HPDE6-E6E7 (cell line): ENCODE data around the gene NRTN.

ENCODE experiments used
- DNase-seq: peaks from one replicate; pipeline ENCODE4 v3.0.0; 2011; ENCODE audit warnings: missing footprints; ENCODE audit errors: extremely low spot score

Gene NRTN

DNA sequence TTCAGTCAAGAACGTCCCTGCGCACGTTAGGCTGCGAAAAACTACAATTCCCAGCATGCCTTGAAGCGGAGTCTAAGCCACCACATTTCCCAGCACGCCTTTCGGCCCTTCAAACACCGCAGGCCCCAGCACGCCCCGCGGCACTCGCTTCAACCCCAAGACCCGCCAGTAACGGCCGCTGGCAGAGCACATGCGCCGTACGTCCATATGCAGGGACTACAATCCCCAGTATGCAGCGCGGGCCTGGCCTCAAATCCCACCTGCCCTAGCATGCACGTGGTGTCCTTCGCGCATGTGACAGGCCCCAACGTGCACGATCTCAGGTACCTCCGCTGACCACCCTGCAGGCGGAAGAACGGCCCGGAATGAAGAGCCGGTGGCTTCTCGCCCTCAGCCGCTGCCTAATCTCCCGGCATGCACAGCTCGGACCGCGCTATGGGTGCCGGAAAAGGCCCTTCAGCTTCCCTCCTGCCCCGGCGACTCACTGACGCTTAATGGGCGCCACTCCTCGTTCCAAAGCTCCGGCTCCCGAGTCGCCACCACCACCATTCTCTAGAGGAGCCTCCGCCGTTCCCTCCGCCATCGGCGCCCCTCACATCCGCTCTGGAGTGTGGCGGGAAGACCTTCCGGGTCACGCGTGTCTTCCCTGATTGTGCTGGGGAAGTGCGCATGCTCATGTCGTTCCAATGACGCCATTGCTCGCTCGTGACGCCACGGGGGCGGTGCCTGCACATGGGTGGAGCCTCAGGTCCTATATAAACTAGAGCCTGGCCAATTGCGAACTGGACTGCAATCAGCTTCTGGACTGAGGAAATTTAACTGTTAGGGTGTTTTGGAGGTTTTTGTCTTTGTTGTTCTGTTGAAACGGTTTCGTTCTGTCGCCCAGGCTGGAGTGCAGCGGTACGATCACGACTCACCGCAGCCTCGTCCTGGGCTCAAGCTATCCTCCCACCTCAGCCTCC lies 14.0 kb upstream of the NRTN start, which contains the start of gene DUS3L:
TSS of gene DUS3L (minus strand) at position 605 of the 962 bp plus-strand sequence. CDS start at position 583, 22 bp downstream.
- DNase-seq, result peak; percentile 99

DNA sequence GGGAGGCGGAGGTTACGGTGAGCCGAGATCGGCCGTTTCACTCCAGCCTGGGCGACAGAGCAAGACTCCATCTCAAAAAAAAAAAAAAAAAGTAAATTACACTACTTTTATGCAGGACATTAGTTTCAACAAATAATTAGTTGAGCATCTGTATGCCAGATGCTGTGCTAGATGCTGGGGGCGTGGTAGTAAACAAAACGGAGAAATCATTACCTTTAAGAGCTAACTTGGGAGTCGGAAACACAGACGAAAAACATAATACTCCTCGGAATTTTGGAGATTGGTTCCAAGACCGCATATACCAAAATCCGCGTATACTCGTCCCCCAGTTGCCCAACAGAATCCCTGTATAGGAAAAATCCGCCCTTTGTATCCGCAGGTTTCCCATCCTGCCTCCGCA lies 12.6 kb upstream of the NRTN start:
- DNase-seq, result no peak

DNA sequence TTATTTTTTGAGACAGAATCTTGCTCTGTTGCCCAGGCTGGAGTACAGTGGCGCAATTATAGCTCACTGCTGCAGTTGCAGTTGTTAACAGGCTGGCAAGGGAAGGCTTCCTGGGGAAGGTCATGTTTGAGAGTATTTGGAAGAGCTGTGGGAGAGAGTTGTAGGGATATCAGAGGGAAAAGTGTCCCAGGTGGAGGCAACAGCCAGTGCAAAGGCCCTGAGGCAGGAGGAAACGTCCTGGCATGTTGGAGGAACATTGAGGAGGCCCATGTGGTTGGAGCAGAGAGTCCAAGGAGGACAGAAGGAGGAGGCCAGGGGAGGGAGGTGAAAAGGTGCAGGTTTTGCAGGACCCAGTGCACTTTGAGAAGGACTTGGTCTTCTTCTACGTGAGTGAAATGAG lies 11.7 kb upstream of the NRTN start:
- no peak for DNase-seq

DNA sequence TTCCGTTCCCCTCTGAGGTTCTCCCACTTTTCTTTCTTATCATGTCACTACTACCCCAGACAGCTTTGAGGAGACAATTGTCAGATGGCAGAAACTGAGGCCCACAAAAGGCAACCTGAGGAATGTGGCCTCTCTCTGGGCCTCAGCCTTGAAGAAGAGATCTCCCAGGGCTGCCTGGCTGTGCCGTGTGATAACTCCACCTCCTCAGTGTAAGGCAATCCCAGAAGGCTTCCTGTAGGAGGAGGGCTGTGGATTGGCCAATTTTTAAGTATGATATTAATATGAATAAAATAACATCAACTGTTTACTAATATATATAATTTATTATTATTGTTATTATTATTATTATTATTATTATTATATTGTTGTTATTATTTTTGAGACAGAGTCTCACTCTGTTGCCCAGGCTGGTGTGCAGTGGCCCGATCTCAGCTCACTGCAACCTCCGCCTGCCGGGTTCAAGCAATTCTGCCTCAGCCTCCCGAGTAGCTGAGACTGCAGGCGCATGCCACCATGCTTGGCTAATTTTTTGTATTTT lies 9.4 kb upstream of the NRTN start:
- no peak for DNase-seq

DNA sequence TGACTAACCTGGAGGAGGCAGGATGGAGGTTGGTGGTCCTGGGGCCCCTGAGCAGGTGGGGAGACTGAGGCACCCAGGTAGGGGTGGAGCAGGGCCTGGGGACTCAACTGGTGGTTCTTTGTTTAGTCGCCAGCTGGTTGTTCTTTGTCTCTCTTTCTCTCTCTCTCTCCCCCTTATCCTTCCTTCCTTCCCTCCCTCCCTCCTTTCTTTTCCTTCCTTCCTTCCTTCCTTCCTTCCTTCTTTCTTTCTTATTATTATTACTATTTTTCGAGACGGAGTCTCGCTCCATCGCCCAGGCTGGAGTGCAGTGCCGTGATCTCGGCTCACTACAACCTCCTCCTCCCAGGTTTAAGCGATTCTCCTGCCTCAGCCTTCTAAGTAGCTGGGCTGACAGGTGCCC lies 6.6 kb upstream of the NRTN start:
- no peak for DNase-seq

DNA sequence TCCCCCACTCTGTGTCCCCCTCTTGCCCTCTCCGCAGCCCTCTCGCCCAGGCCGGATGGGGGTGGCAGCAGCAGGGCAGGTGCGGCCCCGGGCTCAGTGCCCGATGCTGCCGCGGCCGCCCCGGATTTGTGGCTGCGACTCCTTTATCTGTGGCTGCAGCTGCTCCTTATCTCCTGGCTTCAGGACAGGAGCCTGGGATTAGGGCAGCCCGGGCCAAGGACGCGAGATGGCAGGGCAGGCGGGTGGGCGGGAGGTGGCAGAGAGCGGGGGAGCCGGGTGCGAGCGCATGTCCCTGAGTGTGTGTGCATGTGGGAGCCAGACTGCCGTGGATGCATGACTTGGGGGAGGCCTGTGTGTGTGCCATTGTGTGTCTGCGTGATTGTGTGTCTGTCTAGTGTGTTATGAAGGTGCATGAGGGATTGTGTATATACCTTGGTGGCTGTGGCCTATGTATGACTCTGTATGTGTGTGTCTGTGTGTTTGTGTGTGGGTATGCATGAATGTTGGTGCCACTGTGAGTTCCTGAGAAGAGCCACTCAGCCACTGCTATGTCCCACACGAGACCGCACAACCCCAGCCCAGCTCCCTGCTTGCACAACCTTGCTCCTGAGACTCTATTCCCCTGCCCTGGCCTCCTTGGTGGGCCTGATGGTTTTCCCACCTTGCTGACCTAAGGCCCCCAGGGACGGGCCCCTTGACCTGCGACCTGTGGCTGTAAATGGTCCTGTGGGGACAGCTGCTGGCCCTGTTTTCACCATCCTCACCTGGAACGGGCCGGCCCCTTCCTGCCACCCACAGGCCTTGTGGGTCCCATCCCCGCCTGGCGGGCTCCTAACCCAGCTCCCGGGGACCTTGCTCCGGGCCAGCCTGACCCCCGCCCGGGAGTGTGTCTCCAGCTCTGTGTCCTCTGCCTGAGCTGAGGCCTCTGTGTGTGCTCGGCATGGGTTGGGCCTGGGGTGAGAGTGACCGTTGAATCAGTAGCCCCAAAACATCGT lies 5.3 kb upstream of the NRTN start:
- no peak for DNase-seq

DNA sequence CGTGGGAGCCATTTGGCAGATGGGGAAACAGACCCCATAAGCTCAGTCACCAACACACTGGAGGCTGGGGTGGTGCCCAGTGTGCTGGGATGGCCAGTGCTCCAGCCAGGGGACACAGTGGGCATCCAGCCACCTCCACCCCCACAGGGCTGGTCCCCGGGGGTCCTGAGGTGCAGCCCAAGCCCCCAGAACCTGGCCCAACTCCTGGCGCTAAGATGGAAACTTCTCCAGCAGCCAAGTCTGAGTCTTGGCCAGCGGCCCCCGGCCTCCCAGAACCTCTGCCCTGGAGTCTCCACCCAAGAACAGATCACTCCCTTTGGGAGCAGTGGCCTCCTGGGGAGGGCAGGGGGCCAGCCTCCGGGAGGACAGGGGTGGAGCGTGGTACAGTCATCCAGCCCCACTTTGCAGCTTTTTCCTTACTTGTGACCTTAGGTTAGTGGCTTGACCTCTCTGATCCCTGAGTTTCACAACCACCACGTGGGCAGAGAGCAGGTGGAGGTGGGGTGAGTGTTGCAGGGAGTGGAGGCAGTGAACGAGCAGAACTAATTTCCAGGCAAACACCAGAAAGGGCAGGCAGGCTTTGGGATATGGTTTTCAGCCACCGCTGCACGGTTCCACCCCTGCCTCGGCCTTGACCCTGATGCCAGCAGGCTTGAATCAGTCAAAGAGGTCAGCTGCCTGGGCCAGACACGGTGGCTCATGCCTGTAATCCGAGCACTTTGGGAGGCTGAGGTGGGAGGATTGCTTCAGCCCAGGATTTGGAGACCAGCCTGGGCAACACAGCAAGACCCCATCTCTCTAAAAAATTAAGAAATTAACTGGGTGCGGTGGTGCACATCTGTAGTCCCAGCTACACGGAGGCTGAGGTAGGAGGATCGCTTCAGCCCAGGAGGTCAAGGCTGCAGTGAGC lies 4.3 kb upstream of the NRTN start:
- no peak for DNase-seq

DNA sequence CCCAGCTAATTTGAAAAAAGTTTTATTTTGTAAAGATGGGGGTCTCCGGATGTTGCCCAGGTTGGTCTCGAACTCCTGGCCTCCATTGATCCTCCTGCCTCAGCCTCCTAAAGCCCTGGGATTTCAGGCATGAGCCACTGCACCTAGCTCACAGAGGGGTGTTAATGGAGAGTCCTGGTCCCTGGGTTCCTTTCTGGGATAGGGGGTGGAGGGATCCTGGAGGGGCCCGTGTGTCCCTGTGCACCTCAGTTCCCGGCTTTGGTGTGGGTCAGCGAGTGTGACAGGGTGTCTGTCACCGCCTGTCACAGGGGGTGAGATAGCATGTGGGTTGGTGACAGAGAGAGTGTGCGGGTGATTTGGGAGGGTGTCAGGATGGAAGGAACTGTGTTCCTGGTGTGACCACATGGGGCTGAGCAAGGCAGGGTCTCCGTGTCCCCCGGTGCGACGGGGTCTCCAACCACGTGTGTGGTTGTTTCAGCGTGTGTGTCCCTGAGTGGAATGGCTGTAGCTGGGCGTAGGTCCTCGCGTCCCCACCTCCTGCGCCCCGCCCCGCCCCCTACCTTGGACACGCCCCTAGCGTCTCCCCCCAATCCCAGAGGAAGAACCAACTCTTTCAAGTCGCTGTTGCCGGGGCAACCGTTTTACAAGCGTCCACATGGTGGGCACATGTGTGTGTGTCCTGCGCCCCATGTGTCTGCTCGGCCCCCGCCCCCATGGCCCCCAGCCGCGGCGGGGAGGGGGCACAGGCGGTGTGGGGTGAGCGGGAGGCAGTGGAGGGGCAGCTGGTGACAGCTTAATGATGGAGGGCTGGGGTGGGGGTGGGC lies 2.9 kb upstream of the NRTN start:
- no peak for DNase-seq

DNA sequence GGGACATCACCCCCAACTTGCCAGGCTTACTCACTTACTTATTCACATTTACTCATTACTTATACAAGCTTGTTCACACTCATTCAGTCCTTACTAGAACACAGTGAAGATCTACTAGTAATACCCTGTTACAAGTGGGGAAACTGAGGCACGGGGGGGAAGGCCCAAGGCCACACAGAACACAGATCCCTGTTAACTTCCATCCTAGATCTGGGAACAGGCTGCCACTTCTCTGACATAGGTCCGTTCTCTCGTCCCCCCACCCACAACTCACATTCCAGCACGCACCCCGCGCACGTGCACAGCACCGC lies 1.5 kb upstream of the NRTN start:
- DNase-seq, result no peak

DNA sequence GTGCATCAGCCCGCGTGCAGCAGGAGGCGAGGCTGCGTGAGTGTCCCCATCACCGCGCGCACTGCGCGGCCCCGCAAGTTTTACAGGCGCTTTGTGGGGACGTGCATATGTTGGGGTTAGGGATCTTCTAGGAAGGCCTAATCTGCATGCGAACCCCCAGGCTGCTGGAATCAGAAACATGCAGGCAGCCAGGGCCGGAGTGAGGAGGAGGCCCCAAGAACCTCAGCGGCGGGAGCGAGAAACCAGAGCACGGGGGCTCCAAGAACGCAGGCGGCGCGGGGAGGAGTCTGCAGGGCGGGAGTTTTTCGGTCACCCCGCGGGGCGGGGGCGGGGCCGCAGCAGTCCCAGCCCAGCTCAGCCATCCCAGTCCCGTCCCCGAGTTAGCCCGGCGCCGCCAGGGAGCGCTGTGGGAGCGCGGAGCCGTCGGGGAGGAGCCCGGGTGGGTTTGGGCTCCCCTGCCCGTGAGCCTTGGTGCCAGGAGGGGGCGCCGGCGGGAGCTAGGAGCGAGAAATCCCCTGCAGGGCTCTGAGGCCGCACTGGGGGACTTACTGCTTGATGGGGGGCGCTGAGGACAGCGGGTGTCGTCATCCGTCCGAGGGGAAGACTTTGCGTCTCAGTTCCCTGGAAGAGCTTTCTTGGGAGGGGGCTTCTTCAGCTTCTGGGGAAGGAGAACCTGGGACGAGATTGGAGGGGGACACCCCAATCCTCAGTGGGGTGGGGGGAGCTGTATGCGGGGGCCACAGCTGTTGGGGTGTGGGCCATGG lies 933 bp upstream of the NRTN start:
- DNase-seq, result peak; percentile 96

DNA sequence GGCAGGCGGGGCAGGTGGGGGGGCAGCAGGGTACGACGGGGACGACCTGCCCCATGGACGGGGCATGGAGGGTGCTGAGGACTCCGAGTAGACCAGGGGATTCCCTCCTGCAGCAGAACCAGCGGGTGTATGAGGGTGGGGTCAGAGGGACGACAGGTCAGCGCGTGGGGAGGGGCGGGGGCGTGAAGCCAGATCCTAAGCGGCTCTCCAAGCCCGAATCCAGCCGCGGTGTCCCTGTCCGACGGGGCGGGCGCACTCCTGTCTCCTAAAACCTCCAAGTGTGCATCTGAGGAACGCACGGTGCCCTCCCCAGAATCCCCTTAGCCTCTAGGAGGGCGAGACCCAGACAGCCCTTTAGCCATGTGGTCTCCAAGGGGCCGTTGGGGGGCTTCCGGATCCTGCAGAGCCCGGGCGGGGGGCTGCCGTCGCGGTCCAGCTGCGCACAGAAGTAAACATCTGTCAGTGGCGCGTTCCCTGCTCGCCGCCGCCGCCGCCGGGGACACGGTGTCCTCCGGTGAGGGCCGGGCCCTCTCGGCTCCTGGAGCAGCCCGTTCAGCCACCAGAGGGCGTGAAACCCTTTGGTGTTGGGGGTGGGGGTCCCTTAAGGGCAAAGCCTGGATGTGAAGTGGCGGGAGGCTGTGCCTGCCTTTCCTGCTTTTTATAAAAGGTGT lies 730 bp downstream of the NRTN start:
- DNase-seq, result peak; percentile 64

DNA sequence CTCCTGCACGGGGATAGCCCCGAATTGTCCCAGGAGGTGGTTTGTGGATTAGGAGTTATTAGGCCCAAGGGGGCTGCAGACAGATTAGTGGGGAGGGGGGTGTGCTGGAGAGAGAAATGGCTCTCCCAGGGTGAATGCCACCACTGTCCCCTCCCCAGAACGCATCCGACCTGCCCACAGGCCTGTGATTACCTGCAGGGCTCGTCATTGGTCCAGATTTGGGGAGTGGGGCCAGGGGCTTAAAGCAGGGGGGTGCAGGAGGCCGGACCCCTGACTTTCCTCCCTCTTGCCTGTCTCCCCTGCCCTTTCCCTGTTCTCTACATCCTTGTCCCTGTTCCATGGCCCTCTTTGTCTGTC lies 1.2 kb downstream of the NRTN start:
- no peak for DNase-seq

DNA sequence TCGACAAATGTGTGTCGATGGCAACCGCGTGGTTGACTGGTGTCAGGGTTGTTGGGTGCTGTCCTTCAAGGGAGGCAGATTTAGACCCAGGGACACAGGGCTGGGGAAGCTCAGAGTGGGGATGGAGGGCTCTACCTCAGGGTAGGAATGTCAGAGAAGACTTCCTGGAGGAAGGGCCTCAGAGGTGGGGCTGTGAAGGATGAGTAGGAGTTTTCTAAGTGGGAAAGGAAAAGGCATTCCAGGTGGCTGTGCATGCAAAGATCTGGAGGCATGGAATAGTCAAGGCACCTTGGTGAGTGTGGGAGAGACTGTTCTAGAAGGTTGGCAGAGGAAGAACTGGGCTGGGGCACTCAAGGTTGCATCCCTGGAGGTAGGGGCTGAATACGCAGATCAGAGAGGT lies 2.0 kb downstream of the NRTN start:
- no peak for DNase-seq

DNA sequence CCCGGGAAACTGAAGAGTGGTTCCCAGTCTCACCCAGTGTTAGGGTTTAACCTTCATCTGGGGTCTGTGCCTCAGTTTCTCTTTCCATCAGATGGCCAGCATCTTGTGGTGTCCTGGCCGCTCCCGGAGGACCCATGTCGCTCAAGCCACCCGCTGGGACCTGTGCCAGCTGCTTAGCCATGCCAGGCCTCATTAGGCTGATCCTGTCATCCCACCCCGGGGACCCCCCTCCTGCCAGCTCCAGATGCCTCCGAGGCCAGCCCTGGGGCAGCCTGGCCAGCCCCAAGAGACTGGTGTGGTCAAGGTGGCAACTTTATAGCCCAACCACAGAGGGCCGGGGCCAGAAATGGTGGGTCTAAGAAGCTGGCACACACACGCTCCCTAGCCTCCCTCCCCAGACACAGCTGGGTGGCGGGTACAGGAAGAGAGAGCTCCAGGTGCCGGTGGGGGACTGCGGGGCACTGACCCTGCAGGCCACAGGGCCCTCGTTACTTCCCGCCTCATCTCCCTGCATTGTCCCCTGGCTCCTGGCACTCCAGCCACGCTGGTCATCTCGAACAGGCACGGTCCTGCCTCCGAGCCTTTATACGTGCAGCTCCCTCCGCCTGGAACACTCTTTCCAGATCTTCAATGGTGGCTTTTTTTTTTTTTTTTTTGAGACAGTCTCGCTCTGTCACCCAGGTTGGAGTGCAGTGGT lies 3.4 kb downstream of the NRTN start:
- no peak for DNase-seq

DNA sequence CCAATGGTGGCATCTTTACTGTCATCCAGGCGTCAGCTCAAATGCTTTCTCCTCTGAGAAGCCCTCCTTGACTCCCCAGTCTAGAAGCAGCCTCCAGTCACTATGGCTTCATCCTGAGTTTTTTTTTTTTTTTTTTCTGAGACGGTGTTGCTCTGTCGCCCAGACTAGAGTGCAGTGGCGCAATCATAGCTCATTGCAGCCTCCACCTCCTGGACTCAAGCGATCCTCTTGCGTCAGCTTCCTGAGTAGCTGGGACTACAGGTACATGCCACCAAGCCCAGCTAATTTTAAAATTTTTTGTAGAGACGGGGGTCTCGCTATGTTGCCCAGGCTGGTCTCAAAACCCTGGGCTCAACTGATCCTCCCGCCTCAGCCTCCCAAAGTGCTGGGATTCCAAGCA lies 4.2 kb downstream of the NRTN start:
- DNase-seq, result no peak

DNA sequence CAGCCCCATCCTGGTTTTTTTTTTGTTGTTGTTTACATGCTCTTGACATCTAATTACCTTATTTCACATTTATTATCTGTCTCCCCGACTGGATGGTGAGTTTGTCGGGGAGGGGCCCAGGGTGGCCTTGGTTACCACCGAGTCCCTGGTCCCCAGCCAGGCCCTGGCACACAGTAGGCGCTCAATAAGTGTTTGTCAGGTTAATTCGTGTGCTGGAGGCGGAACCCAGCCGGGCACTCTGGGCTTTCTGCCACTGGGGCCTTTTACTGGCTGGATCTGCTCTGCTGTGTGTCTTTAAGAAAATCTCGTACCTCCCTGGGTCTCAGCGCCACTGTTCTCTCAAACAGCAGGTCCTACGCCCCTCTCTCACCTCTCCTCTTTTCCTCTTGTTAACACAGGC lies 4.6 kb downstream of the NRTN start:
- DNase-seq, result no peak

DNA sequence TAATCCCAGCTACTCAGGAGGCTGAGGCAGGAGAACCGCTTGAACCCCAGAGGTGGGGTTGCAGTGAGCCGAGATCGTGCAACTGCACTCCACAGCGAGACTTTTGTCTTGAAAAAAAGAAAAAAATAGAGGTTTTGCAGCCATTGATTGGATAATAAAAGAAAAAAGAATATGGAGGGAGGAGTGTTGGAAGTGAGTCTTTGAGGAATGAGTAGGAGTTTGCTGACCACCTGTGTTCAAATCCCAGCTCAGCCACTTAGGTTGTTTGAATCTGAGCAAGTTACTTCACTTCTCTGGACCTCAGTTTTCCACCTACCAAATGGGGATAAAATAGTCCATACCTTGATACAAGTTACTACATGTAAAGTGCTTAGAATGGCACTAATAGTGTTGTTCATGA lies 6.2 kb downstream of the NRTN start:
- DNase-seq, result no peak

DNA sequence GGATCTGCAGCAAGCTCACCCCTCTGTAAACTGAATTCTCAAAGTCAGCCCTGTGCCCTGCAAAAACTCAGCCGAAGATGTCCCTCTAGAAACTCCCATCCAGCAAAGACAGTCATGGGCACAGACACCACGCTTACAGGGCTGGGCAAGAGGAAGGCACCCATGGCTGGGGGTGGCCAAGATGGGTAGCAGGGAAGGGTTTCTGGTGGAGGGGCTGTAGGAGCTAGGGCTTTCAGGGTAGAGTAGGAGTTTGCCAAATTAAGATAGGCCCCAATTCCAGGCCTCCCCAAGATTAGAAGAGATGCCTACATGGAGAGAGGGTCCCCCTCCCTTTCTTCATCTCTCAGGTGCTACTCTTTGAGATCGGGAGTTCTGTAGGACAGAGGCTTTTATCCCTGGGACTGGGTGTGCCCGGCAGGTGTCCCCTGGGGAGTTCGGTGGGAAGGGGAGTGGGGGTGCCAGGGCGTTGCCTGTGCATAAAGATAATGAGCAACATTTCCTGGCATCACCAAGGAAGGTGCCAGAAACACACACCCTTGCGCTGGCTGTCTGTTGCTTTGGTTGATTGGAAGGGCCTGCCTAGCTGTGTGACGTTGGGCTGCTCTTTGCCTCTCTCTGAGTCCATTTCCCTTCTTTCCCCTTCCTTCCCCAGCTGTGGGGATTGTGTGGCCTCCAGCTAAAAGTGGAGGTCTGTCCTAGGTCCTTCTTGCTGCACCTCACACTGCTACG lies 9.4 kb downstream of the NRTN start:
- DNase-seq, result no peak
